Peyer's patch (tissue), 4 donors: Measurements from ENCODE around the gene ACIN1. TPM values are rescaled to one million over a fixed set of nuclear protein-coding genes. Genes with fewer than 3 reads are reported as not detected.
A peak's percentile ranks its signal among the peaks of the same experiment; 100 is the strongest.

ENCODE experiments used
- DNase-seq, 3 donors: peaks; one replicate each; pipeline ENCODE4 v3.0.0-alpha.2; 2017 to 2019
- H3K27ac ChIP-seq, 4 donors: fragments of 200-600 bp; sonication (generic); one replicate each; pipeline ENCODE4 v1.5.1; 2016 to 2019
- H3K27me3 ChIP-seq, 2 donors: fragments of 200-600 bp; sonication (generic); one replicate each; pipeline ENCODE4 v1.5.1; 2019
- H3K36me3 ChIP-seq, 3 donors: fragments of 200-600 bp; sonication (generic); one replicate each; pipeline ENCODE4 v1.5.1; 2016 to 2019
- H3K4me1 ChIP-seq, 4 donors: fragments of 200-600 bp; sonication (generic); one replicate each; pipeline ENCODE4 v1.5.1; 2016 to 2019
- H3K4me3 ChIP-seq, 4 donors: fragments of 200-600 bp; sonication (generic); 1 replicate in 3 of 4; 2 replicates in 1 of 4; pipeline ENCODE4 v1.5.1; 2016 to 2019; ENCODE audit warnings: mild to moderate bottlenecking in 1 of 4
- H3K9me3 ChIP-seq, 4 donors: fragments of 200-600 bp; sonication (generic); one replicate each; pipeline ENCODE4 v1.5.1; 2016 to 2019; ENCODE audit warnings: mild to moderate bottlenecking in 1 of 4
- POLR2A ChIP-seq, 2 donors: fragments of 450-650 bp; IDR thresholded peaks; one replicate each; pipeline ENCODE4 v1.5.1; 2017; ENCODE audit warnings: antibody characterized with exemption in 2 of 2, mild to moderate bottlenecking in 2 of 2, moderate library complexity in 2 of 2
- total RNA-seq, 4 donors: library from RNA; depleted of rRNA; stranded (reverse); fragments of >200 nt; gene quantifications; one replicate each; pipeline ENCODE4 v1.1.0, GENCODE V29; 2016
- TF ChIP-seq, protein P1 (sequence below), 6 experiments: fragments of 450-650 bp in 4 of 6; fragments of 200-600 bp in 2 of 6; sonication (generic) in 1 of 6; IDR thresholded peaks; one replicate each; pipeline ENCODE4 v1.5.1; 2017 to 2019; ENCODE audit warnings: antibody characterized with exemption in 6 of 6, mild to moderate bottlenecking in 3 of 6, moderate library complexity in 1 of 6

ACIN1 gene, protein sequence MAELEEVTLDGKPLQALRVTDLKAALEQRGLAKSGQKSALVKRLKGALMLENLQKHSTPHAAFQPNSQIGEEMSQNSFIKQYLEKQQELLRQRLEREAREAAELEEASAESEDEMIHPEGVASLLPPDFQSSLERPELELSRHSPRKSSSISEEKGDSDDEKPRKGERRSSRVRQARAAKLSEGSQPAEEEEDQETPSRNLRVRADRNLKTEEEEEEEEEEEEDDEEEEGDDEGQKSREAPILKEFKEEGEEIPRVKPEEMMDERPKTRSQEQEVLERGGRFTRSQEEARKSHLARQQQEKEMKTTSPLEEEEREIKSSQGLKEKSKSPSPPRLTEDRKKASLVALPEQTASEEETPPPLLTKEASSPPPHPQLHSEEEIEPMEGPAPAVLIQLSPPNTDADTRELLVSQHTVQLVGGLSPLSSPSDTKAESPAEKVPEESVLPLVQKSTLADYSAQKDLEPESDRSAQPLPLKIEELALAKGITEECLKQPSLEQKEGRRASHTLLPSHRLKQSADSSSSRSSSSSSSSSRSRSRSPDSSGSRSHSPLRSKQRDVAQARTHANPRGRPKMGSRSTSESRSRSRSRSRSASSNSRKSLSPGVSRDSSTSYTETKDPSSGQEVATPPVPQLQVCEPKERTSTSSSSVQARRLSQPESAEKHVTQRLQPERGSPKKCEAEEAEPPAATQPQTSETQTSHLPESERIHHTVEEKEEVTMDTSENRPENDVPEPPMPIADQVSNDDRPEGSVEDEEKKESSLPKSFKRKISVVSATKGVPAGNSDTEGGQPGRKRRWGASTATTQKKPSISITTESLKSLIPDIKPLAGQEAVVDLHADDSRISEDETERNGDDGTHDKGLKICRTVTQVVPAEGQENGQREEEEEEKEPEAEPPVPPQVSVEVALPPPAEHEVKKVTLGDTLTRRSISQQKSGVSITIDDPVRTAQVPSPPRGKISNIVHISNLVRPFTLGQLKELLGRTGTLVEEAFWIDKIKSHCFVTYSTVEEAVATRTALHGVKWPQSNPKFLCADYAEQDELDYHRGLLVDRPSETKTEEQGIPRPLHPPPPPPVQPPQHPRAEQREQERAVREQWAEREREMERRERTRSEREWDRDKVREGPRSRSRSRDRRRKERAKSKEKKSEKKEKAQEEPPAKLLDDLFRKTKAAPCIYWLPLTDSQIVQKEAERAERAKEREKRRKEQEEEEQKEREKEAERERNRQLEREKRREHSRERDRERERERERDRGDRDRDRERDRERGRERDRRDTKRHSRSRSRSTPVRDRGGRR
- 100 to 1,000 TPM; 130 to 281 (median 238) TPM for total RNA-seq

DNA sequence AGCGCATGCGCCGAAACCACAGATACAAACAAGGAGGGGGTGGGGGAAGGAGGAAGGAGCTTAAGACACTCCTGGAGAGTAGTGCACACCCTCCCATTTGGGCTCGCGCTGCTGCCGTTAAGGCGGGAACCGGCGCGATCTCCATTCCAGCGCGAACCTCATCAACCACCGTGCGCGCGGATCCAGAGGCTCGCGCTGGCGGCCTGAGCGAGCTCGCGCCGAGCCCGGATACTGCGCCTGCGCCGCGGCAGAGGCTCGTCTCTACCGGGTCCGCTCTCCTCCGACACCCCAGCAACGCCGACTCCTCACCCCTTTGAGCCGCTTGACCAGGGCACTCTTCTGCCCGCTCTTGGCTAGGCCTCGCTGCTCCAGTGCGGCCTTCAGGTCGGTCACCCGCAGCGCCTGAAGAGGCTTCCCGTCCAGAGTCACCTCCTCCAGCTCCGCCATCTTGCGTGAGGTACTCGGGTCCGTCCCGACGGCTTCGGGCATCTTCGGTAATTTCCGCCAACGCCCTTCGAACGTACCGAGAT, at the start of gene ACIN1:
Gene ACIN1, minus strand, starts transcription at position 471 of the 530 bp plus-strand sequence. Its CDS starts 24 bp downstream, at position 447.
- DNase-seq = peak; percentile 74 to 100 (median 88)
- no peaks in the 10 kb centered on the region for H3K9me3 ChIP-seq
- peaks cover 6 to 27% (median 10%) of the 10 kb centered on the region in 4 donors for H3K4me1 ChIP-seq
- peak within 1 kb of the TSS; percentile 76 to 100 (median 95) for H3K4me3 ChIP-seq
- TF ChIP-seq POLR2A (IDR thresholded peaks at IDR 0.05) = peak; percentile 59 to 70
- TF ChIP-seq, protein P1, sequence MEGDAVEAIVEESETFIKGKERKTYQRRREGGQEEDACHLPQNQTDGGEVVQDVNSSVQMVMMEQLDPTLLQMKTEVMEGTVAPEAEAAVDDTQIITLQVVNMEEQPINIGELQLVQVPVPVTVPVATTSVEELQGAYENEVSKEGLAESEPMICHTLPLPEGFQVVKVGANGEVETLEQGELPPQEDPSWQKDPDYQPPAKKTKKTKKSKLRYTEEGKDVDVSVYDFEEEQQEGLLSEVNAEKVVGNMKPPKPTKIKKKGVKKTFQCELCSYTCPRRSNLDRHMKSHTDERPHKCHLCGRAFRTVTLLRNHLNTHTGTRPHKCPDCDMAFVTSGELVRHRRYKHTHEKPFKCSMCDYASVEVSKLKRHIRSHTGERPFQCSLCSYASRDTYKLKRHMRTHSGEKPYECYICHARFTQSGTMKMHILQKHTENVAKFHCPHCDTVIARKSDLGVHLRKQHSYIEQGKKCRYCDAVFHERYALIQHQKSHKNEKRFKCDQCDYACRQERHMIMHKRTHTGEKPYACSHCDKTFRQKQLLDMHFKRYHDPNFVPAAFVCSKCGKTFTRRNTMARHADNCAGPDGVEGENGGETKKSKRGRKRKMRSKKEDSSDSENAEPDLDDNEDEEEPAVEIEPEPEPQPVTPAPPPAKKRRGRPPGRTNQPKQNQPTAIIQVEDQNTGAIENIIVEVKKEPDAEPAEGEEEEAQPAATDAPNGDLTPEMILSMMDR (IDR thresholded peaks at IDR 0.05) = no peak
- H3K36me3 ChIP-seq = peaks cover 0 to 59% (median 2%) of the 10 kb centered on the region in 3 donors
- peak within 1 kb of the TSS; percentile 93 to 100 (median 97) for H3K27ac ChIP-seq
- H3K27me3 ChIP-seq = no peaks in the 10 kb centered on the region

DNA sequence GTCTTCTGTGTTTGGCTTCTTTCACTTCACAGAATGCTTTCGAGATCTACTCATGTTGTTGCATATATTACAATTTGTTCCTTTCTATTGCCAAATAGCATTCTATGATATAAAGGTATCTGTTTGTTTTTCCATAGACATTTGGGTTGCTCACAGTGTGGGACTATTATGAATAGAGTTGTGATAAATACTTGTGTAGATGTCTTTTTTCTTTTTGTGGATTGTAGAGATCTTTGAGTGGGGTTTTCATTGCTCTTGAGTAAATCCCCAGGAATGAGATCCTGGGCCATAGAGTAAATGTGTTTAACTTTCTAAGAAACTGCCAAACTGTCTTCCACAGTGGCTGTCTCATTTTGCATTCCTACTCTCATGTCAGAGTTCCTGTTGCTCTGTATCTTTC, 49.0 kb upstream of the ACIN1 start:
- no peaks in the 10 kb centered on the region for H3K9me3 ChIP-seq
- TF ChIP-seq, protein P1 (IDR thresholded peaks at IDR 0.05) = no peak
- no peak for TF ChIP-seq POLR2A (IDR thresholded peaks at IDR 0.05)
- no peaks in the 10 kb centered on the region for H3K27me3 ChIP-seq
- peaks cover 0 to 9% (median 0%) of the 10 kb centered on the region in 3 donors for H3K36me3 ChIP-seq
- H3K27ac ChIP-seq = no peak overlapping the region
- H3K4me3 ChIP-seq = no peak overlapping the region
- no peak for DNase-seq
- no peaks in the 10 kb centered on the region for H3K4me1 ChIP-seq

DNA sequence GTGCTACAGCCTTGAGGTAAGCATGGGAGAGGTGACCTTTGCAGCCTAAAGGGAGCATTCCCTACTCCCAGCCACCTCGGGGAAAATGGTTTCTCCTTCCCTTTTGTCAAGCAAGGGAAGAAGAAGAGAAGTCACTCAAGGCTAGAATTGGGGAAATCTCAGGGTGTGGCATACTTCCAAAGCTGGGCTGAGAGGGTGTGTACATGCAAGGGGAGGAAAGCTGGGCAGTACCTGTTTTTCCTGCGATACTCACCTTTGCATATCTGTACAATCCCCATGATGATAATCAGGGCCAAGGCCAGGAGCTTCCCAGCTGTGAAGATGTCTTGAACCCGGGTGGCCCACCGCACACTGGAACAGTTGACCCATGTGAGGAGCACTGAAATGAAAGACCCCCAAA, 47.9 kb upstream of the ACIN1 start:
- Histone ChIP-seq H3K4me3 (no peak overlapping the region), H3K4me1 (no peaks in the 10 kb centered on the region), H3K36me3 (peaks cover 0 to 11% (median 0%) of the 10 kb centered on the region in 3 donors), H3K27me3 (no peaks in the 10 kb centered on the region), H3K27ac (no peak overlapping the region), H3K9me3 (no peaks in the 10 kb centered on the region)
- DNase-seq = no peak
- no peak for TF ChIP-seq POLR2A (IDR thresholded peaks at IDR 0.05)
- TF ChIP-seq, protein P1 (IDR thresholded peaks at IDR 0.05) = no peak

DNA sequence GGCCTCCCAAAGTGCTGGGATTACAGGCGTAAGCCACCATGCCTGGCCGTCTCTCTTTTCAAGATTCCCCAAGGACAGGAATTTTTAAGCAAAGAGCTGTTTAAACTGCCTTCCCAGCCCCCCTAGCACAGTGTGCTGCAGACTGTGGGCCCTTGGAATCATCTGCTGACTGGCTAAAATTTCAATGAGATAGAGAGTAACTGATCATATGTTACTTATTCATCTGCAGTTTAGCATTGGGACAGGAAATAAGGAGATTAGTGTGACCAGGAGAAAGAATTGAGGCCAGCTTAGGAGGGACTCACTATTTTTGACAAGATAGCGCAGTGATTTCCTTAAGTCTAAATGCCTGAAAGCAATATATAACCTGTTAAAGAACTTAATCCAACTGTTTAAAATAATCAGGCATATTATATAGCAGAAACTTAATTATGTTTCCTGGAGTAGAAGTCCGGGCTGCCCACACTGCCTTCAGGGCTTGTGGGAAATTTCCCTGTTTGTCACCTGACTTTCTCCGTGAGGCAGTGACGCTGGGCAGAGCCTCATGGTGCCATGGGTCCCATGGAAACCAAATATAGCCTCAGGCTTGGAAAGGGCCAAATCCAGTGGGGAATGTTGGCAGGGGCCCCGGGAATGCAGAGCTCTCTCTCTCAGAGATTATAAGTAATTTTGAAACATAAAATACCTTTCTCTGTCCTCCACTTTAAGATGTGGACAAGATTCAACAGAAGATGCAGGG, 46.9 kb upstream of the ACIN1 start:
- DNase-seq = no peak
- Histone ChIP-seq H3K27ac (no peak overlapping the region), H3K4me1 (no peaks in the 10 kb centered on the region), H3K4me3 (no peak overlapping the region), H3K36me3 (peaks cover 0 to 11% (median 0%) of the 10 kb centered on the region in 3 donors), H3K27me3 (no peaks in the 10 kb centered on the region), H3K9me3 (no peaks in the 10 kb centered on the region)
- TF ChIP-seq POLR2A (IDR thresholded peaks at IDR 0.05) = no peak
- TF ChIP-seq, protein P1 (IDR thresholded peaks at IDR 0.05) = no peak
